Panc1 (cell line): ENCODE results near the gene HHAT. TPM values are rescaled to one million over a fixed set of nuclear protein-coding genes. Genes with fewer than 3 reads are reported as not detected.

Experiments used
- ATAC-seq: fragments of 200-7000 bp; cut with Tn5 transposase; 2 replicates; pipeline ENCODE4 v1.9.1; 2020; ENCODE audit warnings: mild to moderate bottlenecking, moderate library complexity
- BruUV-seq: library from RNA; stranded (reverse); fragments of 400-500 nt; replicated peaks from 2 replicates; lab custom pipeline; 2021; lab: Mats Ljungman, UMichigan
- CTCF ChIA-PET: fragments of 300-600 bp; sonication (Branson Sonifier 250); formaldehyde crosslinking; loops from one replicate; lab custom pipeline; 2022; ENCODE audit warnings: antibody characterized with exemption; lab: Charles Lee
- POLR2A ChIA-PET: fragments of 300-600 bp; sonication (Branson Sonifier 250); formaldehyde crosslinking; loops from one replicate; lab custom pipeline; 2022; ENCODE audit warnings: antibody characterized with exemption; lab: Charles Lee
- DNase-seq: peaks from one replicate; pipeline ENCODE4 v3.0.0-alpha.2; 2010; ENCODE audit warnings: low read depth, low spot score
- H3K27ac ChIP-seq: 2 replicates; pipeline ENCODE4 v1.5.1; 2011; ENCODE audit warnings: mild to moderate bottlenecking, low read length, inconsistent platforms
- H3K27me3 ChIP-seq: fragments of 200-500 bp; sonication (Bioruptor generic); 2 replicates; pipeline ENCODE4 v1.6.0; 2014; ENCODE audit warnings: low read length, inconsistent platforms; ENCODE audit not compliant: control insufficient read depth, insufficient read depth
- H3K36me3 ChIP-seq: fragments of 200-500 bp; sonication (Bioruptor generic); 2 replicates; pipeline ENCODE4 v1.5.1; 2014; ENCODE audit warnings: inconsistent platforms, mild to moderate bottlenecking, low read length, moderate library complexity; ENCODE audit not compliant: control insufficient read depth, insufficient read depth
- H3K4me1 ChIP-seq: 2 replicates; pipeline ENCODE4 v1.5.1; 2011; ENCODE audit warnings: inconsistent platforms, mild to moderate bottlenecking, low read length, moderate library complexity; ENCODE audit not compliant: control insufficient read depth, insufficient read depth
- H3K4me3 ChIP-seq, 2 experiments: 2 replicates each; pipeline ENCODE4 v1.5.1; 2011 to 2012; ENCODE audit warnings: low read depth in 2 of 2, low read length in 2 of 2, mild to moderate bottlenecking in 2 of 2, inconsistent platforms in 1 of 2, moderate library complexity in 1 of 2
- H3K9me3 ChIP-seq: fragments of 200-500 bp; sonication (Bioruptor generic); 2 replicates; pipeline ENCODE4 v1.5.1; 2014; ENCODE audit warnings: low read depth, mild to moderate bottlenecking, inconsistent platforms, low read length, moderate library complexity; ENCODE audit not compliant: control insufficient read depth, insufficient read depth
- CTCF ChIP-seq: fragments of 450-650 bp; IDR thresholded peaks from 2 replicates; pipeline ENCODE4 v1.5.1; 2017; ENCODE audit warnings: mild to moderate bottlenecking
- POLR2AphosphoS5 ChIP-seq: IDR thresholded peaks from 2 replicates; pipeline ENCODE4 v1.6.1; 2012; ENCODE audit warnings: mild to moderate bottlenecking, low read depth, low read length, moderate library complexity
- REST ChIP-seq, 2 experiments: IDR thresholded peaks; 2 replicates each; pipeline ENCODE4 v1.6.1; 2011 to 2012; ENCODE audit warnings: low read depth in 2 of 2, control low read depth in 1 of 2, low read length in 1 of 2, mild to moderate bottlenecking in 1 of 2, moderate library complexity in 1 of 2; ENCODE audit not compliant: insufficient read depth in 1 of 2
- SIN3A ChIP-seq: IDR thresholded peaks from 2 replicates; pipeline ENCODE4 v1.6.1; 2012; ENCODE audit warnings: low read depth, mild to moderate bottlenecking, low read length, moderate library complexity, borderline replicate concordance; ENCODE audit not compliant: insufficient read depth
- TCF7L2 ChIP-seq: IDR thresholded peaks from 2 replicates; pipeline ENCODE4 v1.6.1; 2011; ENCODE audit warnings: mild to moderate bottlenecking, low read depth, low read length, inconsistent platforms
- in situ Hi-C: cut with HindIII; loops from 2 replicates; pipeline ENCODE4 v1.10.0; 2016; ENCODE audit warnings: low sequenced_read_pairs, low pct_unique_long_range_greater_than_20kb
- intact Hi-C: fragments of 100-400 bp; cut with micrococcal nuclease; formaldehyde crosslinking; loops from one replicate; pipeline ENCODE4 v1.10.0; 2022; ENCODE audit not compliant: unreplicated experiment
- total RNA-seq: library from RNA; stranded (reverse); gene quantifications from one replicate; pipeline ENCODE4 v1.2.1, GENCODE V29; 2021; ENCODE audit not compliant: unreplicated experiment

The HHAT gene
- total RNA-seq, 1 experiment from 2014 or later = 2.3 TPM

GRCh38 chr1:210618369-210618768 is 289.7 kb downstream of the HHAT start:
- POLR2A ChIA-PET = no interaction called here
- no peaks in the 10 kb centered on the region for H3K36me3 ChIP-seq
- in situ Hi-C loops = no loop called here

GRCh38 chr1:210620867-210621488 is 292.3 kb downstream of the HHAT start:
- no TSS peak for BruUV-seq
- Histone ChIP-seq H3K27me3 (no peaks in the 10 kb centered on the region), H3K27ac (no peak overlapping the region), H3K4me1 (no peaks in the 10 kb centered on the region), H3K9me3 (no peaks in the 10 kb centered on the region), H3K4me3 (no peak overlapping the region), H3K36me3 (no peaks in the 10 kb centered on the region)
- ChIA-PET CTCF (no interaction called here), POLR2A (no interaction called here)
- ATAC-seq = no peak
- intact Hi-C loops (no loop called here), in situ Hi-C loops (no loop called here)
- DNase-seq = no peak
- TF ChIP-seq CTCF = no peak
- TF ChIP-seq POLR2AphosphoS5 = no peak
- TF ChIP-seq TCF7L2 = no peak
- no peak for TF ChIP-seq REST (IDR thresholded peaks at IDR 0.05; ENCODE audit: insufficient read depth in 1 of 2, low read depth in 2 of 2, low read length in 1 of 2)
- no peak for TF ChIP-seq SIN3A

More at GRCh38 chr1:210618369-210618768, 289.7 kb downstream of the HHAT start:
- intact Hi-C loops = no loop called here
- Histone ChIP-seq H3K27ac (no peak overlapping the region), H3K4me1 (no peaks in the 10 kb centered on the region), H3K27me3 (no peaks in the 10 kb centered on the region), H3K9me3 (no peaks in the 10 kb centered on the region), H3K4me3 (no peak overlapping the region)
- DNase-seq = no peak
- no peak for ATAC-seq
- CTCF ChIA-PET = no interaction called here
- no peak for TF ChIP-seq SIN3A
- TF ChIP-seq TCF7L2 = no peak
- no peak for TF ChIP-seq POLR2AphosphoS5
- TF ChIP-seq CTCF = no peak
- no peak for TF ChIP-seq REST (IDR thresholded peaks at IDR 0.05; ENCODE audit: insufficient read depth in 1 of 2, low read depth in 2 of 2, low read length in 1 of 2)
- no TSS peak for BruUV-seq
